ENCODE data around the gene CLIP2.
"Not testable (repeated sequence)": the region's sequence is repeated elsewhere in the genome, so short reads cannot be mapped to it uniquely, and the experiment has no call there.

CLIP2 gene

DNA sequence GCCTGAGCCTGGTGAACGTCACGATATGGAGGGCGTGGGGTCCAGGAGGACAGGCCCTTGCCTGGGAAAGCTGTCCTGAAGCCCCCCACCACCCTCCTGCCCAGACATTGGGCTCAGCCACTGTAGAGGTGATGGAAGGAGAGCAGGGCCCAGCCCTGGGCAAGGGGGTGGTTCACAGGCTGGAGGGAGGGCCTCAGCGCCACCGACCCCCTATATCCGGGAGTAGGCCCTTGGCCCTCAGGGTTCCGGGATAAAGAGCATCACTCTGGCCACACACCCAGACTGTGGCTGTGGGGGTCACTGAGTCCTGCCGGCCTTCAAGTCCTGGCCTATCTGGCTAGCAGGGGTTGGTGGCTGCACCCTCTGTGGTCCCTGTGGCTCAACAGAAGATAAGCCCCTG, 109.2 kb downstream of the CLIP2 start:
- Histone ChIP-seq H3K4me1 (ENCODE audit: control insufficient read depth, insufficient read depth, low read length, poor library complexity, severe bottlenecking) (no peaks in the 10 kb centered on the region), H3K9me3 (ENCODE audit: control insufficient read depth, low read length) (no peaks in the 10 kb centered on the region), H3K36me3 (ENCODE audit: control insufficient read depth, insufficient read depth, low read length) (peaks cover 58% of the 10 kb centered on the region), H3K4me3 (ENCODE audit: extremely low read depth, insufficient read depth, low read length, poor library complexity, severe bottlenecking) (no peak overlapping the region), H3K27ac (ENCODE audit: low read depth, low read length, severe bottlenecking) (no peak overlapping the region)
- 93 to 96% methylated on average over 8 of the region's 8 CpGs for WGBS, 2 experiments (ENCODE audit: insufficient coverage in 2 of 2)

DNA sequence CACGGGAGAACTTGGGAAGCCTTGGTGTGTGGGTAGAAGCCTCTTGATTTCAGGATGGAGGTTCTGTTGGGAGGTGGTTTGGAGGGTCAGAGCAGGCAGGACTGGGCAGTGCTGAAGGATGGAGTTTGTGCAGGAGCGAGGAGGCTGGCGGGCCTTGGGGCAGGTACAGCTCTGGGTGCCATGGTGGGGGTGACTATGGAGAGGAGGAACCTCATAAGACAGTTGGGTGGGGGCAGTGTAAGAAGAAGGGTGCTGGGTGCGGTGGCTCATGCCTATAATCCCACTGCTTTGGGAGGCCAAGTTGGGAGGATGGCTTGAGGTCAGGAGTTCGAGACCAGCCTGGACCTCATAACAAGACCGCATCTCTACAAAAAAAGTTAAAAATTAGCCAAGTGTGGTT, 109.8 kb downstream of the CLIP2 start:
- Histone ChIP-seq H3K27ac (ENCODE audit: low read depth, low read length, severe bottlenecking) (no peak overlapping the region), H3K36me3 (ENCODE audit: control insufficient read depth, insufficient read depth, low read length) (peaks cover 63% of the 10 kb centered on the region), H3K9me3 (ENCODE audit: control insufficient read depth, low read length) (no peaks in the 10 kb centered on the region), H3K4me3 (ENCODE audit: extremely low read depth, insufficient read depth, low read length, poor library complexity, severe bottlenecking) (no peak overlapping the region), H3K4me1 (ENCODE audit: control insufficient read depth, insufficient read depth, low read length, poor library complexity, severe bottlenecking) (no peaks in the 10 kb centered on the region)
- WGBS, 2 experiments (ENCODE audit: insufficient coverage in 2 of 2): 98 to 100% methylated on average over 5 to 6 of the region's 6 CpGs

DNA sequence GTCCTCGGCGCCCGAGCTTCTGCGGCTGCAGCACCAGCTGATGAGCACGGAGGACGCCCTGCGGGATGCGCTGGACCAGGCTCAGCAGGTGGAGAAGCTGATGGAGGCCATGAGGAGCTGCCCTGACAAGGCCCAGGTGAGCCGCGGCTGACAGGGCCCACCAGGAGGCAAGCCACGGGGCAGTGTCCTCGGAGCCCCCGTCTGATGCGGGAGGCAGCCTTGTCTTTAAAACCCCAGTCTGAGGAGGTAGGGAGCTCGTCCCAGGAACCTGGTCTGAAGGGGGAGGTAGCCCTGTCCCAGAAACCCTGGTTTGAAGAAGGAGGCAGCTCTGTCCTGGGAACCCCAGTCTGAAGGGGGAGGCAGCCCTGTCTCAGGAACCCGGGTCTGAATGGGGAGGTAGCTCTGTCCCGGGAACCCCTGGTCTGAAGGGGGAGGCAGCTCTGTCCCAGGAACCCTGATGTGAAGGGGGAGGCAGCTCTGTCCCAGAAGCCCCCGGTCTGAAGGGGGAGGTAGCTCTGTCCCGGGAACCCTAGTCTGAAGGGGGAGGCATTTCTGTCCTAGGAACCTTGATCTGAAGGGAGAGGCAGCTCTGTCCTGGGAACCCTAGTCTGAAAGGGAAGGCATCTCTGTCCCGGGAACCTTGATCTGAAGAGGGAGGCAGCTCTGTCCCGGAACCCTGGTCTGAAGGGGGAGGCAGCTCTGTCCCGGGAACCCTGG, 111.4 kb downstream of the CLIP2 start:
- H3K9me3 ChIP-seq (ENCODE audit: control insufficient read depth, low read length): no peaks in the 10 kb centered on the region
- WGBS, 2 experiments (ENCODE audit: insufficient coverage in 2 of 2): 91% methylated on average over 21 to 22 of the region's 22 CpGs
- H3K4me3 ChIP-seq (ENCODE audit: extremely low read depth, insufficient read depth, low read length, poor library complexity, severe bottlenecking): no peak overlapping the region
- no peak overlapping the region for H3K27ac ChIP-seq (ENCODE audit: low read depth, low read length, severe bottlenecking)
- H3K36me3 ChIP-seq (ENCODE audit: control insufficient read depth, insufficient read depth, low read length): peaks cover 70% of the 10 kb centered on the region
- H3K4me1 ChIP-seq (ENCODE audit: control insufficient read depth, insufficient read depth, low read length, poor library complexity, severe bottlenecking): no peaks in the 10 kb centered on the region

DNA sequence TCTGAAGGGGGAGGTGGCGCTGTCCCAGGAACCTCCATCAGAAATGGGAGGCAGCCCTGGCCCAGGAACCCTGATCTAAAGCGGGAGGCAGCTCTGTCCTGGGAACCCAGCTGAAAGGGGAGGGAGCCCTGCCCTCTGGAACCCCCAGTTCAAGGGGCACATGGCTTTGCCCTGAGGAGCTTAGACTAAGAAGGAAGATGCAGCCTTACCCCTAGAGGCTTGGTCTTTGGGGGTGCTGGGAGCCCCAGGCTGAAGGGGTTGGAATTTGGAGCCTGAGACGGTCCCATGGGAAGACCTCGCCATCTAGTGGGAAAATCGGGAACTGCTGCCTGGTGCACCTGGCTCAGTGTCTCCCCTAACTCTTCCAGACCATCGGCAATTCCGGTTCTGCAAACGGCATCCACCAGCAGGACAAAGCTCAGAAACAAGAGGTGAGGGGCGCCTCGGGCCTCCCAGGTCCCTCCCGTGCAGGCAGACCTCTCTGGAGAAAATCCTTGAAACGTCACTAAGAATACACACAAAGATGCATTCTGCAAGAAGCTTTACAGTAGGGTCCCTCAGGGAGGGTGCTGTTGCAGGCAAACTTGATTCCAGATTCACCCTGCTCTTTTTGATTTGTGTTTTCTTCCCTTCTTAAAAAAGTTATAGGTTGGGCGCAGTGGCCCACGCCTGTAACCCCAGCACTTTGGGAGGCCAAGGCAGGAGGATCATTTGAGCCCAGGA, 112.1 kb downstream of the CLIP2 start:
- peaks cover 64% of the 10 kb centered on the region for H3K36me3 ChIP-seq (ENCODE audit: control insufficient read depth, insufficient read depth, low read length)
- H3K9me3 ChIP-seq (ENCODE audit: control insufficient read depth, low read length): no peaks in the 10 kb centered on the region
- WGBS, 2 experiments (ENCODE audit: insufficient coverage in 2 of 2): 53 to 67% methylated on average over 8 to 14 of the region's 14 CpGs
- no peak overlapping the region for H3K27ac ChIP-seq (ENCODE audit: low read depth, low read length, severe bottlenecking)
- no peak overlapping the region for H3K4me3 ChIP-seq (ENCODE audit: extremely low read depth, insufficient read depth, low read length, poor library complexity, severe bottlenecking)
- H3K4me1 ChIP-seq (ENCODE audit: control insufficient read depth, insufficient read depth, low read length, poor library complexity, severe bottlenecking): no peaks in the 10 kb centered on the region

DNA sequence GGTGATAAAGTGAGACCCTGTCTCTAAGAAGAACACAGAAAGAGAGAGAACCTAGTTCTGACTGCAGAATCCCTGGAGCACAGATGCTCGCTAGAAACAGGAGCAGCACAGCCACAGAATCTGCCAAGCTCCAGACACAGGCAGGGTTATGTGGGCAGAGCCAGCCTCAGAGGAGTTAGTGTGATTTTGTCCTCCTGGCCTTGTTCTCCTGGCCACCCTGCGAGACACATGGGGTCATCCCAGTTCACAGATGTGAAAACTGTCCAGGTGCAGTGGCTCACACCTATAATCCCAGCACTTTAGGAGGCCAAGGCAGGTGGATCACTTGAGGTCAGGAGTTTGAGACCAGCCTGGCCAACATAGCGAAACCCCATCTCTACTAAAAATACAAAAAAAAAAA, 113.5 kb downstream of the CLIP2 start:
- not testable (repeated sequence) for H3K27ac ChIP-seq (ENCODE audit: low read depth, low read length, severe bottlenecking); H3K4me1 ChIP-seq (ENCODE audit: control insufficient read depth, insufficient read depth, low read length, poor library complexity, severe bottlenecking); H3K4me3 ChIP-seq (ENCODE audit: extremely low read depth, insufficient read depth, low read length, poor library complexity, severe bottlenecking); H3K9me3 ChIP-seq (ENCODE audit: control insufficient read depth, low read length)
- 89 to 100% methylated on average over 2 of the region's 3 CpGs for WGBS, 2 experiments (ENCODE audit: insufficient coverage in 2 of 2)
- peaks cover 53% of the 10 kb centered on the region for H3K36me3 ChIP-seq (ENCODE audit: control insufficient read depth, insufficient read depth, low read length)

DNA sequence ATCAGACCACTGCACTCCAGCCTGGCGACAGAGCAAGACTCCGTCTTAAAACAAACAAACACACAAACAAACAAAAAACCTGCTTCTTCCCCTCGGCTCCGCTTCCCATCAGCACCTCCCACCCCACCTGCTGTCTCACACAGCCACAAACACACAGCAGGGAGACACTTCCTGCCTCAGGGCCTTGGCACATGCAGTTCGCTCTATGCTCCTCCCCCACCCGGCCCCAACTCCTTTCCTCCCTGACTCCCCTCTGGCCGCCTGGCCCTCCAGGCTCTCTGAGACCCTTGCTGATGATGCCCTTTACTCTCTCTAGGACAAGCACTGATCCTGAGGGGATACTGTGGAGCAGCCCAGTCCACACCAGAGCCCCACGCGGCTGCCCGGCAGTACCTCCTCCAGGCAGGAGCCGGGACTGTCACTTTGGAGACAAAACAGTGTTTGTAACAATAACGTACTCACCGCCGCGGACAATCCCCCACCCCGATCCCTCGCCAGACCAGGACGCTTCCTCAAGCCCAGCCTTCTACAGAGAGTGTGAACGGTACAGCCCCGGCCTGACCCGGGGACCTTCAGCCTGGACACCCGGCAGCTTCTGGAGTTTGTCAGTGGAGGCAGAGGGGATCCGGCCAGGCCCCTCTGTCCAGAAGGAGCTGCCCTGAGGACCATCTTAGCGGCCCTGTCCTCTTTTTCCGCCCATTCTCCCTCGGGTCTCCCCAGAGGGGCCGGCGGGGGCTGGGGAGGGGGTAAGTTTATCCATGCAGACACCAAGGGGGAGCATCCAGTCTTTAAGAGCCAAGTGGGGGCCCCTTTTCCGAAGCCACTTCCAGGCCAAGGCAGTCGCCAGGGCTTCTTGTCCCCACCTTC, 114.5 kb downstream of the CLIP2 start:
- Histone ChIP-seq H3K9me3 (ENCODE audit: control insufficient read depth, low read length) (no peaks in the 10 kb centered on the region), H3K27ac (ENCODE audit: low read depth, low read length, severe bottlenecking) (no peak overlapping the region), H3K4me3 (ENCODE audit: extremely low read depth, insufficient read depth, low read length, poor library complexity, severe bottlenecking) (no peak overlapping the region), H3K4me1 (ENCODE audit: control insufficient read depth, insufficient read depth, low read length, poor library complexity, severe bottlenecking) (no peaks in the 10 kb centered on the region), H3K36me3 (ENCODE audit: control insufficient read depth, insufficient read depth, low read length) (peaks cover 47% of the 10 kb centered on the region)
- WGBS, 2 experiments (ENCODE audit: insufficient coverage in 2 of 2): 88 to 94% methylated on average over 28 to 29 of the region's 30 CpGs

DNA sequence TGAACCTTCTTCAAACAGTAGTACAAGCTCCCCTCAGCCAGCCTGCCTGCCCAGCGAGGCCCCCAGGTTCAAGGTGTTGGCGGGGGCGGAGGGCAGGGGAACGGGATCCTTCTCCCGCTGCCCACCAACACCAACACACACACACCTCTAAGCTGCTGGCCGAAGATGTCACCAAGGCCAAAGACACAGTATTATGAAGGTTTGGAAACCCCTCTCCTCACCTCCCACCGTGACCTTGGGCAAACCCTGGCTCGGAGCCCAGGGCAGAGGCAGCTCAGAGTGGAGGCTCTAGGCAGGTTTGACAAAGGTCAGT, 115.1 kb downstream of the CLIP2 start:
- H3K4me3 ChIP-seq (ENCODE audit: extremely low read depth, insufficient read depth, low read length, poor library complexity, severe bottlenecking): no peak overlapping the region
- no peaks in the 10 kb centered on the region for H3K4me1 ChIP-seq (ENCODE audit: control insufficient read depth, insufficient read depth, low read length, poor library complexity, severe bottlenecking)
- H3K36me3 ChIP-seq (ENCODE audit: control insufficient read depth, insufficient read depth, low read length): peaks cover 43% of the 10 kb centered on the region
- no peaks in the 10 kb centered on the region for H3K9me3 ChIP-seq (ENCODE audit: control insufficient read depth, low read length)
- H3K27ac ChIP-seq (ENCODE audit: low read depth, low read length, severe bottlenecking): no peak overlapping the region
- WGBS, 2 experiments (ENCODE audit: insufficient coverage in 2 of 2): 93 to 95% methylated on average over 3 of the region's 8 CpGs

DNA sequence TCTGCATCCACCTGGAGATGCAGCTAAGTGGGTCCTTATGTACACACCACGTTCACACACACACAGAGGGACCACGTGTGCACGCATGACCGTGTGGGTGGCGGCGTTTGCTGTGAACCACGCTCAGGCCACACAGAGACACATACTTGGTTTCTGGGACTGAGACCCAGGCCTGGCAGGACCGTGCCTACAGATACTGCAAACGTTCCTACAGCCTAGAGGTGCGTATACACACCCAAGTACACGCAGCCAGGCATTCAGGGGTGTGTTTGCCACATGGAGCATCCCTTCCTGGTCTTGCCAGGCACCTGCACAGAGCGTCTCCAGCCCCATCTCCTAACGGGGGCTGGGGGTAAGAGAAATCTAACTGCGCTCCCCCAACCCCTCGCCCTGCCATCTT, 115.5 kb downstream of the CLIP2 start:
- Histone ChIP-seq H3K4me3 (ENCODE audit: extremely low read depth, insufficient read depth, low read length, poor library complexity, severe bottlenecking) (no peak overlapping the region), H3K27ac (ENCODE audit: low read depth, low read length, severe bottlenecking) (no peak overlapping the region), H3K9me3 (ENCODE audit: control insufficient read depth, low read length) (no peaks in the 10 kb centered on the region), H3K36me3 (ENCODE audit: control insufficient read depth, insufficient read depth, low read length) (peaks cover 43% of the 10 kb centered on the region), H3K4me1 (ENCODE audit: control insufficient read depth, insufficient read depth, low read length, poor library complexity, severe bottlenecking) (no peaks in the 10 kb centered on the region)
- 91% methylated on average over 13 to 15 of the region's 15 CpGs for WGBS, 2 experiments (ENCODE audit: insufficient coverage in 2 of 2)

DNA sequence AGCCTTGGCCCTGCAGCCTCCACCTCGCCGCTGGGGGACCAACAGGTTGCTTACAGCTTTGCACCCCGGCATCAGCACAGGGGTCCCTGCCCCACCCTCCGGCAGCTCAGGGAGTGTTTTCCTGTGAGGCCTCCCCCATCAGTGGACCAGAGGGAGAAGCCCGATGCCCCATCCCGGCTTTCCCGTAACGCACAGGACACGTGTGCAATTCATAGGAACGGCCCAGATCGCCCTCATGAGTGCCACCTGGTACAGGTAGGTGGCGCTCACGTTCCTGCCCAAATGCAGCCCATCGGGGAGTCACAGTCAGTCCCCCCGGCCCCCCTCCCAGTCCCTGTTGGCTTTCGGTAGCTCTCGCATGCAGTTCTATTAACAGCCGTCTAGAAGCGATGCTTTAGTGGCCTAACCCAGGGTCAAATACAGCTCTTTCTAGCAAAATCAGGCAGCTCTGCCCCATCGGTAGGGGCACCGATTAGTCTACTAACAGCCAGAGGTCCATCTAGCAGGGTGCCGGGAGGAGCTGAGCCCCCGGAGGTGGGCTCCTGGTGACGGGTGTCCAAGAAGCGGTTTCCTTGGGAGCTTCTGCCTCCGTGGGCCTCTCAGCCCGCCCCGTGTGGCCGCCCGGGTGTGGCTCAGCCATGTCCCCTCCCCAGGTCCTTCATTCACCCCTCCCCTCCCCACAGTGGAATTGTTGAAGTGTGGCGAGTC, 116.1 kb downstream of the CLIP2 start:
- Histone ChIP-seq H3K27ac (ENCODE audit: low read depth, low read length, severe bottlenecking) (no peak overlapping the region), H3K9me3 (ENCODE audit: control insufficient read depth, low read length) (no peaks in the 10 kb centered on the region), H3K36me3 (ENCODE audit: control insufficient read depth, insufficient read depth, low read length) (peaks cover 41% of the 10 kb centered on the region), H3K4me1 (ENCODE audit: control insufficient read depth, insufficient read depth, low read length, poor library complexity, severe bottlenecking) (no peaks in the 10 kb centered on the region), H3K4me3 (ENCODE audit: extremely low read depth, insufficient read depth, low read length, poor library complexity, severe bottlenecking) (no peak overlapping the region)
- 74 to 82% methylated on average over 23 to 30 of the region's 31 CpGs for WGBS, 2 experiments (ENCODE audit: insufficient coverage in 2 of 2)

DNA sequence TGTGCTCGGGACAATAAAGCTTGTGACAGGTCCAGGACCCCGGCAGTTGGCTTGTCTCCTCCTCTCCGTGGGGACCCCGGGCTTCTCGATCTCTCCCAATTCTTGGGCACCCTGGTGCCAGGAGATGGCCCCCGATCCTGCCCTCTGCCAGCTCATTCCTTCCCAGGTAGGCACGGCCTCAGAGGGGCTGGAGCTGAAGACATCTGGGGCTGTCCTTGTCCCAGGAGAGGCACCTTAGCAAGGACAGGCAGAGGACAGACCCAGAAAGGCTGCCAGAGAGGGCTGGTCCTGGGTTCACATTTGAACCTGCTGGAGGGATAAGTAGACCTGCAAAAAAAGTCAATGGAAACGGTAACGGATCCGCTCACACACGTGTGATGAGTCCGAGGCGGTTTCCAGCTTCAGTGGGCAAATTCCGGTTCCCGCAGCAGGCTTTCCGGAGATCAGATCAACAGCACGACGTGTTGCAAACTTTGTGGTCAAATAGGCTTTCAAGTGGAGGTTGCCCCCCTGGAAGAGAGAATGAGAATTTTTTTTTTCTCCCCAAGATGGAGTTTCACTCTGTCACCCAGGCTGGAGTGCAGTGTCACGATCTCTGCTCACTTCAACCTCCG, 116.8 kb downstream of the CLIP2 start:
- no peak overlapping the region for H3K4me3 ChIP-seq (ENCODE audit: extremely low read depth, insufficient read depth, low read length, poor library complexity, severe bottlenecking)
- peaks cover 35% of the 10 kb centered on the region for H3K36me3 ChIP-seq (ENCODE audit: control insufficient read depth, insufficient read depth, low read length)
- WGBS, 2 experiments (ENCODE audit: insufficient coverage in 2 of 2): 92% methylated on average over 15 to 20 of the region's 20 CpGs
- H3K4me1 ChIP-seq (ENCODE audit: control insufficient read depth, insufficient read depth, low read length, poor library complexity, severe bottlenecking): no peaks in the 10 kb centered on the region
- H3K9me3 ChIP-seq (ENCODE audit: control insufficient read depth, low read length): no peaks in the 10 kb centered on the region
- no peak overlapping the region for H3K27ac ChIP-seq (ENCODE audit: low read depth, low read length, severe bottlenecking)

Data from mesodermal cell (in vitro differentiated cells).